ENCODE results near the gene DYNLT2B.
"Not testable (repeated sequence)": the region's sequence is repeated elsewhere in the genome, so short reads cannot be mapped to it uniquely, and the experiment has no call there.

Gene DYNLT2B

DNA sequence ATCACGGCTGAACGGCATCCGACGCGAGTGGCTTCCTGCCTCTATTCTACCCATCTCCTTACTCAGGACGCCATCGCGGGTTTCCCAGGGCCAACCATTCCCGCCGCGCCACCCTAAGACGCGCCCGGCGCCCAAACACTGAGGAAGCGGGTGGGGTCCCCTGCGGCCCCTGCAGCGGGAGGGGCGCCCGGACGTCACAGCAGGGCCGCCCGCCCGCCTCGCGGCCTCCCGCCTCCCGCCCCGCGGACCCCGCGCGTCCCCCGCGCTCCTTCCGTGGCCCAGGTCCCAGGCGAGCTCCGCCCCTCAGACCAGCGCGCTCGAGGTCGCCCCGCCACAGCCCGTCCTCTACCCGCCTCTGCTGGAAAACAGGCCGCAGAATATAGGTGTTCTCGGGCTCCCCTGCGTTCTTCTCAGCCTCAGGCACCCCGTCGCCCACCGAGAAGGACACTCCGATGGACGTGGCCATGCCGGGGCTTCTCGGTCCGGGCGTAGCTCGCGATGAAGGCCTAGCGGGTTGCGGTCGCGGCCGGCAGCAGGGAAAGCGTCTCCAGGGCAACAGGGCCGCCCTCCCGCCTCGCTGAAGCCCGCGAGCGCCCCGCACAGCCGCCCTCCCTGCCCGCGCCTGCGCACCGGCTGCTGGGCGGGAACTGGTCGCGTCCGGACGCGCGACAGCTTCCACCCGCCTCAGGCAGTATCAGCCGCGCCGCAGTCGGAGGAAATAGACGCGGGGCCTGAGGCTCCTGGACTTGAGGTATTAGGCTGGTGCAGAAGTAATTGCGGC is at the start of gene DYNLT2B:
Gene DYNLT2B, minus strand, starts transcription at position 554 of the 781 bp plus-strand sequence. Its CDS starts 88 bp downstream, at position 466.
- peak; percentile 74 to 79 for DNase-seq

DNA sequence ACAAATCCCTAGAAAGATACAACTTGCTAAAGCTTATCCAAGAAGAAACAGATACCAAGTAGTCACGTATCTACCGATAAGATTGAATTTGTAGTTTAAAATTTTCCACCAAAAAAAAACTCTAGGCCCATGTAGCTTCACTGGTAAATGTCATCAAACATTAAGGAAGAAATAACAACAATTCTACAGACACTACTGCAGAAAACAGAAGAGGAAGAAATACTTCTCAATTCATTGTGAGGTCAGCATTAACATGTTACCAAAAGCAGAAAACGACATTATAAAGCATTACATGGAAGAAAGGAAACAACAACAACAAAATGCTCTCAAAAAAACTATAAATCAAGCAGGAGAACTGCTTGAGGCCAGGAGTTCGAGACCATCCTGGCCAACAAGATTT is 47.7 kb upstream of the DYNLT2B start:
- DNase-seq = no peak

DNA sequence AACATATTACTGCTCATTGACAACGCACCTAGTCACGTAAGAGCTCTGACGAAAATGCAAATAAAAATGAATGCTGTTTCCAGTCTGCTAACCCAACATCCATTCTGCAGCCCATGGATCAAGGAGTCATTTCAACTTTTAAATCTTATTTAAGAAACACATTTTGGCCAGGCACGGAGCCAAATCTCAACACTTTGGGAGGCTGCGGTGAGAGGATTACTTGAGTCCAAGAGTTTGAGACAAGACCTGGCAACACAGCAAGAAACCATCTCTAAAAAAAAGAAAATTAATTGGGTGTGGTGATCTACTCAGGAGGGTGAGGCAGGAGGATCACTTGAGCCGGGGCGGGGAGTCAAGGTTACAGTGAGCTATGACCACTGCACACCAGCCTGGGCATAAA is 42.5 kb upstream of the DYNLT2B start:
- no peak for DNase-seq

- not testable (repeated sequence) for DNase-seq
Measured at GRCh38 chr3:196358540-196358939, 40.5 kb upstream of the DYNLT2B start.

DNA sequence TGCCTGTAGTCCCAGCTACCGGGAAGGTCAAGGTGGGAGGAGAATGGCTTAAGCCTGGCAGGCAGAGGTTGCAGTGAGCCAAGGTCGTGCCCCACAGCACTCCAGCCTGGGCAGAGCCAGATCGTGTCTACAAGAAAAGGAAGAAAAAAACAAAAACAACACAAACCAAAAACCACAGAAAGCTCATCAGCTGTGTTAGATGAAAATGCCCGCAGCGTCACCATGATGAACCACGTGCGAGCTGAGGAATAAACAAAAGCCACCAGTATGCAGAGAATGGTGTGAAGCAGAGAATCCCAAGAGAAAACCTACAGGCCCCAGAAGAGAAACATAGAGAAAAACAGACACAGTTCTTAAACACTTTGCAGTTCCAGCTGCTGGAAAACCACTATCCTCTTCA is 39.9 kb upstream of the DYNLT2B start:
- DNase-seq = no peak

GRCh38 chr3:196356556-196356955 is 38.5 kb upstream of the DYNLT2B start:
- DNase-seq = no peak

DNA sequence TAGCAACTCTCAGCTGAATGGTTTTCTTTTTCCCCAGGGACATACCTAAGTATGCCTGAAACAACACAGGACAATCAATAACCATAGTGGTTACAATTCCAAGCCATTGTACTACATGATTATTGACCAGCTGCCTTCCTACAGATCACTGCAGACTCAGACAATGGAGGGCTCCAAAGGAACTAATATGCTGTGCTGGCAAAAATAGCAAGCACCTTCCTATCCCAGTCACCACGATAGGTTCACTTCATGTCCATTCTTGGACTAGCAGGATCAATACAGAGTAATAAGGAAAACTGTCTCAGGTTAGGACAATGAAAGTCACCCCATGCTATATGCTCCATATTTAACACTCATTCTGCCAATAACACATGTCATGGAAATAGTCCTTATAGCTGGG is 37.6 kb upstream of the DYNLT2B start:
- DNase-seq = no peak

- no peak for DNase-seq
Measured at GRCh38 chr3:196354132-196354531, 36.1 kb upstream of the DYNLT2B start.

DNA sequence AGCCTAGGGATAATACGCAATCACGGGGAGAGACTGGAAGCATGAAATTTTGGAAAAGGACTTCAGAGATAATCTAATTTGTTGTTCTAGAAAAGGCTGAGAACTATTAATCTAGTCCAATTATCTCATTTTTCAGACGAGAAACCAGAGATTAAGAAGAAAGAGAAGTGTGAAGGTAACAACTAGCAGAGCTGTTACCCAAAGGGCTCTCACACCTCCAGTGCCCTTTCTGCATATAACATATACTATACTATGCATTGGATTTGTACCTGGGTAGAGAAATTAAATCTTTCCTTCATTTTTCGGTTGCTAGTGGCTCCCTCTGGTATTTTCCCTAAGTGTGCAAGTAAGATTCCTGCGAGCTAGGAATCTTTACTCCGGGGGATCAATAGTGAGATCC is 33.5 kb upstream of the DYNLT2B start:
- no peak for DNase-seq

DNA sequence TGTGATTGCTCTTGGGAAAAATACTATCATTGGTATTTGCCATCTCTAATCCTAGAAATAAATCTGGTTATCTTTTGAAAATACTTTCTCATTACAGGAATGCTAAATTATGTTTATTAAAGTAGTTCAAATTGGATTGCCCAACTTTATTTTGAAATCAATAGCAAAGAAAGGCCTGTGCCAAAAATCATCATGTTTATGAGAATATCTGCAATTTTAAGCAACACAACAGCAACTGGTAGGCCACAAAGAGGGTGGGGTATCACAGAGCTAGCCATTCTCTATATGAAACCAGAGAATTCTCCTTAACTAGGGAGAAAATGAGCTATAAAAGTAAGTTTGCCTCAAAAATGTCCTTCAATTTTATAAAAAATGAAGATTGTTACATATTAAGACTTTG is 32.0 kb upstream of the DYNLT2B start:
- no peak for DNase-seq

DNA sequence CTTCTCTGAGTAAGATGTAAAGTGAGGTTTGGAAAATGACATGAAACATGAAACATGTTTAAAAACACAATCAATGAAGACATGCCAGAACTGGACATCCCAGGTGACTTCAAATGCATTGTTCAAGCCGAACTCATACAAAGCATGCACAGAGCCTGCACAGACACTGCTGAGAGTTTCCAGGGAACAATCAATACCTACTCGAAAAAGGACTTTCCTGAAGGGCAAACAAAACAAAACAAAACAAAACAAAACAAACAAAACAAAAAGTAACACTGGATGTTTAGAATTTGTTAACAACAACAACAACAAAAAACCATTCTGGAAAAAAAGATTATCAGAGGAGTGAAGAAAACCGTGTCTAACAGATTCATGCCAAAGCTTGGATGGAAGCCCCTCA is 30.7 kb upstream of the DYNLT2B start:
- DNase-seq = no peak

GRCh38 chr3:196344663-196345062 is 26.6 kb upstream of the DYNLT2B start:
- peak; percentile 97 to 99 for DNase-seq

GRCh38 chr3:196343917-196344316 is 25.9 kb upstream of the DYNLT2B start:
- not testable (repeated sequence) for DNase-seq

GRCh38 chr3:196341137-196341536 is 23.1 kb upstream of the DYNLT2B start:
- DNase-seq = peak; percentile 49 to 51

DNA sequence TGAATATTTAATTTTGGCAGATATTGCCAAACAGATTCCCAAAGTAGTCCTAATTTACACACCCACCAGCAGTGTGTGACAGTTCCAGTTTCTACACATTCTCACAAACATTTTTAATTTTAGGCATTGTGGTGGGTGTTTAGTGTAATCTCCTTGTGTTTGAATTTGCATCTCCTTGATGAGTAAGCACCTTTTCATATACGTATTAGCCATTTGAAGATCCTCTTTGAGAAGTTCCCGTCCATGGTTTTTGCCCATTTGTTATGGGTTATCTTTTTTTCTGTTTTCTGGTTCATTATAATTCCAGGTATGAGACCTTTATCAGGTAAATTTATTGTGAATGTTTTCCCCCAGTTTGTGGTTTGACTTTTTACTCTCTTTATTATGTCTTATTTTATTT is 22.4 kb upstream of the DYNLT2B start:
- no peak for DNase-seq

DNA sequence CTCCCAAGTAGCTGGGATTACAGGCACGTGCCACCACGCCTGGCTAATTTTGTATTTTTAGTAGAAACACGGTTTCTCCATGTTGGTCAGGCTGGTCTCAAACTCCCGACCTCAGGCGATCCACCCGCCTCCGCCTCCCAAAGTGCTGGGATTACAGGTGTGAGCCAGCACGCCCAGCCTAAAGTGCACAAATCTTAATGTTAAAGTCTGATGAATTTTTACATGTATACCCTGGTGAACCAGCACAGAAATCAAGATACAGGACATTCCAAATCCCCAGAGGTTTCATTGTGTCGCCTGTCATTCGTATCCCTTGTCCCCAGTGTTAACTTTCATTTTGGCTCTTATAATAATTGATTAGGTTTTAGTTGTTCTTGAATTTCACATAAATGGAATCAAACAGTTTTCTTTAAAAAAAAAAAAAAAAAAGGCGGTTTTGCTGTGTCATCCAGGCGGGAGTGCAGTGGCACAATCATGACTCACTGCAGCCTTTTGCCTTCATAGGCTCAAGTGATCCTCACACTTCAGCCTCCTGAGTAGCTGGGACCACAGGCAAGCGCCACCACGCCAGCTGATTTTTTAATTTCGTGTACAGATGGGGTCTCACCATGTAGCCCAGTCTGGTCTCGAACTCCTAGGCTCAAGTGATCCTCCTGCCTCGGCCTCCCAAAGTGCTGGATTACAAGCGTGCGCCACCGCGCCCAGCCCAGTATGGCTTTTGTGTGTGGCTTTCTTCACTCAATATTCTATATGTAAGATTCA is 21.6 kb upstream of the DYNLT2B start:
- DNase-seq = no peak

- DNase-seq = no peak
Measured at GRCh38 chr3:196339044-196339443, 21.0 kb upstream of the DYNLT2B start.

- no peak for DNase-seq
Measured at GRCh38 chr3:196336319-196337145, 18.5 kb upstream of the DYNLT2B start.

DNA sequence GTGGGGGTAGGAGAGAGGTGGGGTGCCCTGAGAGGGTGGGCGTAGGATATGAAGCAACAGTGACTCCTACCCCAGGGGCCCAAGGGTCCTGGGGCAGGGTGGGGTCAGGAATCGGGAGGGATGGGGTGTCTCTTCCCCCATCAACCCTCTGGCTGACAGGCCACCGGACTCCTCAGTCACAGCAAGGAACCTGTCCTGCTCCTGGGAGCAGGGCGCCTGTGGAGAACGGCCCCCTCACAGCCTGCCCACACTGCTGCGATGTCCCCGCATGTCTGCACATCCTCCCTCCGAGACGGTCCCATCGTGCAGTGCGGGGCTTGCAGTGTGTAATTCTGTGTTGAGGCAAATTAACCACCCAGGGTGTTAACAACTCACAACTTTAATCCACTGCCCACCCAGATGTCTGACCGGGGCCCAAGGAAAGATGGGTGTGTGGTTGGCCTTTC is 17.5 kb upstream of the DYNLT2B start:
- no peak for DNase-seq

DNA sequence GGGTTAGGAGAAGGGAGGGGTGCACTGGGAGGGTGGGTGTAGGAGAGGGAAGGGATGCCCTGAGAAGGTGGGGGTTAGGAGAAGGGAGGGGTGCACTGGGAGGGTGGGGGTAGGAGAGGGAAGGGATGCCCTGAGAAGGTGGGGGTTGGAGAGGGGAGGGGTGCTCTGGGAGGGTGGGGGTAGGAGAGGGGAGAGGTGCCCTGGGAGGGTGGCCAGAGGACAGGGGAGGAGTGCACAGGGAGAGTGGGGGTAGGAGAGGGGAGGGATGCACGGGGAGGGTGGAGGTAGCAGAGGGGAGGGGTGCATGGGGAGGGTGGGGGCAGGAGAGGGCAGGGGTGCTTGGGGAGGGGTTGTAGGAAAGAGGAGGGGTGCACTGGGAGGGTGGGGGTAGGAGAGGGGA is 16.9 kb upstream of the DYNLT2B start:
- DNase-seq = no peak

DNA sequence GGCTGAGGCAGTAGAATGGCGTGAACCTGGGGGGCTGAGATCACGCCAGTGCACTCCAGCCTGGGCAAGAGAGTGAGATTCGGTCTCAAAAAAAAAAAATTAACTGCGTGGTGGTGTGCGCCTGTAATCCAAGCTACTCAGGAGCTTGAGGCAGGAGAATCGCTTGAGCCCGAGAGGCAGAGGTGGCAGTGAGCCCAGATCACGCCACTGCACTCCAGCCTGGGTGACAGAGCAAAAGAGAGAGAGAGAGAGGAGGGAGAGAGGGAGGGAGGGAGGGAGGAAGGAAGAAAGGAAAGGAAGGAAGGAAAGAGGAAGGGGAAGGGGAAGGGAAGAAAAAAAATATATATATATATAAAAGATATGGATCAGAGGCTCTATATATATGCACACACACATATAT is 14.1 kb upstream of the DYNLT2B start:
- no peak for DNase-seq

GRCh38 chr3:196327405-196327804 is 9.4 kb upstream of the DYNLT2B start:
- DNase-seq = no peak

GRCh38 chr3:196326936-196327335 is 8.9 kb upstream of the DYNLT2B start:
- DNase-seq = no peak
